Measurements from ENCODE around the gene OR10H1. TPM values are rescaled to one million over a fixed set of nuclear protein-coding genes. Genes with fewer than 3 reads are reported as not detected.
"Not testable (repeated sequence)": the region's sequence is repeated elsewhere in the genome, so short reads cannot be mapped to it uniquely, and the experiment has no call there.

OR10H1 gene
- total and polyA plus RNA-seq, 4 donors: not detected

DNA sequence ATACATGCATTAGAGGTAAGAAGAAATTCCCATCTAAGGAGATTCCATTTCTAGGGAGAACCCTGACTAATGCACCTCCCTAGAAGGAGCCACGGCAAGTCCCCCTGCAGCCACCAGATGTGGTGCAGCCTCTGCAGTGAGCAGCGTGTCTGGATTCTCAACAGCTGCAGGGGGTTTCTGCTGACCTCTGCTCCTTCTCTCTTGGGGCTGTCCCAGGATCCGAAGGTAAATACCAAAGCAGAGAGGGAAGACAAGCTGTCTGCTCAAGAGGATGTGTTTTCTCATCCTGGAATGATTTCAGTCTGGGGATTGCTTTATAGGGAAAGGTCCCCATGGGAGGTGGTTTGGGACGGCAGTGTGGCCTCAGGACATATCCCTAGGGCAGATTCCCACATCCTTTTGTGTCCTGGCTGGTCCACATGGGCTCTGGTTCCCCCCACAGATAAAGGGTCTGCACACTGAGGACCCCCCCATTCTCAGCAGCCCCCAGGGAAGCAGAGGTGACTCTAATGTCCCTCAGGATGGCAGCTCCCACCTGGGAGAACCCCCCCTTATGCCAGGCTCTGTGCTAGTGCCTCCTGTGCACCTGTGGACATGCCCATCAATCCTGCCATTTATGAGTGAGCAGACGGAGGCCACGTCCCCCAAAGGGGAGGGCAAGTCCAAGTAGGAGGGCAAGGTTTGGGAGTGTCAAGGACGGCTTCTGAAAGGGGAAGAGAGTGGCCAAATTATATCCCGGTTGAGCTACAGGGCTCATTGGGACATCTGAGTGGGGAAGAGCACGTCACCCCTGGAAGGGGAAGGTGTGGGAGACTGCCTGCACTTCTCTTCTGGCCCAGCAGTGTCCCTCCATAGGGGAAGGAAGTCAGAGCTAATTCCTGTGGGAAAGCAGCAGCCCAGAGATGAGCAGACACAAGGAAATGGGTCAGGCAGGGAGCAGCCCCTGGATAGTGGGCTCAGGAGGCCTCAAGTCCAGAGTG is 38.2 kb downstream of the OR10H1 start:
- DNase-seq (no peak), ATAC-seq (ENCODE audit: insufficient read depth, low FRiP score) (no peak)
- H3K9me3 ChIP-seq (ENCODE audit: control insufficient read depth in 4 of 4, insufficient read depth in 3 of 4, low read length in 3 of 4): peaks cover 0 to 2% (median 0%) of the 10 kb centered on the region in 4 donors
- no peak overlapping the region for H3K4me3 ChIP-seq
- no peaks in the 10 kb centered on the region for H3K36me3 ChIP-seq (ENCODE audit: control insufficient read depth in 4 of 4, insufficient read depth in 4 of 4, low read length in 4 of 4)
- peaks cover 0 to 12% (median 9%) of the 10 kb centered on the region in 5 donors for H3K4me1 ChIP-seq (ENCODE audit: control insufficient read depth in 5 of 5, insufficient read depth in 5 of 5, low read length in 5 of 5)
- no peak overlapping the region for H3K9ac ChIP-seq (ENCODE audit: insufficient read depth in 1 of 2, low read length in 2 of 2)
- TF ChIP-seq, protein P1, sequence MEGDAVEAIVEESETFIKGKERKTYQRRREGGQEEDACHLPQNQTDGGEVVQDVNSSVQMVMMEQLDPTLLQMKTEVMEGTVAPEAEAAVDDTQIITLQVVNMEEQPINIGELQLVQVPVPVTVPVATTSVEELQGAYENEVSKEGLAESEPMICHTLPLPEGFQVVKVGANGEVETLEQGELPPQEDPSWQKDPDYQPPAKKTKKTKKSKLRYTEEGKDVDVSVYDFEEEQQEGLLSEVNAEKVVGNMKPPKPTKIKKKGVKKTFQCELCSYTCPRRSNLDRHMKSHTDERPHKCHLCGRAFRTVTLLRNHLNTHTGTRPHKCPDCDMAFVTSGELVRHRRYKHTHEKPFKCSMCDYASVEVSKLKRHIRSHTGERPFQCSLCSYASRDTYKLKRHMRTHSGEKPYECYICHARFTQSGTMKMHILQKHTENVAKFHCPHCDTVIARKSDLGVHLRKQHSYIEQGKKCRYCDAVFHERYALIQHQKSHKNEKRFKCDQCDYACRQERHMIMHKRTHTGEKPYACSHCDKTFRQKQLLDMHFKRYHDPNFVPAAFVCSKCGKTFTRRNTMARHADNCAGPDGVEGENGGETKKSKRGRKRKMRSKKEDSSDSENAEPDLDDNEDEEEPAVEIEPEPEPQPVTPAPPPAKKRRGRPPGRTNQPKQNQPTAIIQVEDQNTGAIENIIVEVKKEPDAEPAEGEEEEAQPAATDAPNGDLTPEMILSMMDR (IDR thresholded peaks at IDR 0.05; ENCODE audit: control extremely low read depth, extremely low read depth): no peak
- WGBS, 2 donors: 51% methylated on average over 9 of the region's 9 CpGs
- no peaks in the 10 kb centered on the region for H3K27me3 ChIP-seq (ENCODE audit: control insufficient read depth in 3 of 3, insufficient read depth in 3 of 3, low read length in 2 of 3)
- no peak overlapping the region for H3K27ac ChIP-seq (ENCODE audit: low read depth in 1 of 2, low read length in 1 of 2)

GRCh38 chr19:15776264-15776663 is 39.2 kb downstream of the OR10H1 start:
- Histone ChIP-seq H3K27me3 (ENCODE audit: control insufficient read depth in 3 of 3, insufficient read depth in 3 of 3, low read length in 2 of 3) (no peaks in the 10 kb centered on the region), H3K4me3 (no peak overlapping the region), H3K9ac (ENCODE audit: insufficient read depth in 1 of 2, low read length in 2 of 2) (no peak overlapping the region), H3K9me3 (ENCODE audit: control insufficient read depth in 4 of 4, insufficient read depth in 3 of 4, low read length in 3 of 4) (peaks cover 0 to 2% (median 0%) of the 10 kb centered on the region in 4 donors), H3K27ac (ENCODE audit: low read depth in 1 of 2, low read length in 1 of 2) (no peak overlapping the region), H3K36me3 (ENCODE audit: control insufficient read depth in 4 of 4, insufficient read depth in 4 of 4, low read length in 4 of 4) (no peaks in the 10 kb centered on the region), H3K4me1 (ENCODE audit: control insufficient read depth in 5 of 5, insufficient read depth in 5 of 5, low read length in 5 of 5) (peaks cover 0 to 12% (median 9%) of the 10 kb centered on the region in 5 donors)
- 85 to 90% methylated on average over 4 of the region's 4 CpGs for WGBS, 2 donors
- ATAC-seq (ENCODE audit: insufficient read depth, low FRiP score): no peak
- DNase-seq: no peak
- TF ChIP-seq, protein P1 (IDR thresholded peaks at IDR 0.05; ENCODE audit: control extremely low read depth, extremely low read depth): no peak

- H3K27ac ChIP-seq (ENCODE audit: low read depth in 1 of 2, low read length in 1 of 2): no peak overlapping the region
- no peak for ATAC-seq (ENCODE audit: insufficient read depth, low FRiP score)
- H3K36me3 ChIP-seq (ENCODE audit: control insufficient read depth in 4 of 4, insufficient read depth in 4 of 4, low read length in 4 of 4): no peaks in the 10 kb centered on the region
- H3K4me3 ChIP-seq: no peak overlapping the region
- no peak for DNase-seq
- H3K27me3 ChIP-seq (ENCODE audit: control insufficient read depth in 3 of 3, insufficient read depth in 3 of 3, low read length in 2 of 3): no peaks in the 10 kb centered on the region
- whole genome bisulfite sequencing, 2 donors: 58% methylated on average over 2 of the region's 2 CpGs
- H3K9me3 ChIP-seq (ENCODE audit: control insufficient read depth in 4 of 4, insufficient read depth in 3 of 4, low read length in 3 of 4): peaks cover 0 to 2% (median 0%) of the 10 kb centered on the region in 4 donors
- no peak overlapping the region for H3K9ac ChIP-seq (ENCODE audit: insufficient read depth in 1 of 2, low read length in 2 of 2)
- H3K4me1 ChIP-seq (ENCODE audit: control insufficient read depth in 5 of 5, insufficient read depth in 5 of 5, low read length in 5 of 5): peaks cover 0 to 9% (median 8%) of the 10 kb centered on the region in 5 donors
- TF ChIP-seq, protein P1 (IDR thresholded peaks at IDR 0.05; ENCODE audit: control extremely low read depth, extremely low read depth): no peak
These were observed 40.2 kb downstream of the OR10H1 start for GRCh38 chr19:15775249-15775648.

DNA sequence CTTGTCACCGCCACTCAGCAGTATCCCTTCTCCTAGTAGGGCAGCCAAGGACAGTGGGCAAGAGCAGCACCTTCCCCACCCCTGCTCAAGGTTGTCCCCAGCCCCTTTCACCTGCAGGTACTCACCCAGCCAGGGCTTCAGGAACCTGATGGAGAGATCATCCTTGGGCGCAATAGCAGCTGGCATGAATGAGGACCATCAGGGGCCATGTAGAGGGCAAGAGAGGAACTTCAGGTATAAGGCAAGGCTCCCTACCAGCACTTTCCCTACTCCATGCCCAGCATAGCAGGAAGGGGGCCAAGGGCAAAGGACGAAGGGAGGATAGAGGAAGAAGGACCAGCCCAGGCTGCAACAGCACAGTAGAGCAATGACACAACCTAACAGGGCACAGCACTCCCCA is 41.3 kb downstream of the OR10H1 start:
- not testable (repeated sequence) for H3K9me3 ChIP-seq (ENCODE audit: control insufficient read depth in 4 of 4, insufficient read depth in 3 of 4, low read length in 3 of 4); H3K36me3 ChIP-seq (ENCODE audit: control insufficient read depth in 4 of 4, insufficient read depth in 4 of 4, low read length in 4 of 4); H3K4me1 ChIP-seq (ENCODE audit: control insufficient read depth in 5 of 5, insufficient read depth in 5 of 5, low read length in 5 of 5); H3K4me3 ChIP-seq; ATAC-seq (ENCODE audit: insufficient read depth, low FRiP score); H3K27ac ChIP-seq (ENCODE audit: low read depth in 1 of 2, low read length in 1 of 2); H3K9ac ChIP-seq (ENCODE audit: insufficient read depth in 1 of 2, low read length in 2 of 2); DNase-seq; H3K27me3 ChIP-seq (ENCODE audit: control insufficient read depth in 3 of 3, insufficient read depth in 3 of 3, low read length in 2 of 3)
- 71 to 87% methylated on average over 3 of the region's 3 CpGs for WGBS, 2 donors
